ENCODE data around the gene PTGR2. TPM values are rescaled to one million over a fixed set of nuclear protein-coding genes. Genes with fewer than 3 reads are reported as not detected.

Gene PTGR2
- total RNA-seq, 4 donors from 2014 or later: 0.59 to 19.0 (median 11.0) TPM

DNA sequence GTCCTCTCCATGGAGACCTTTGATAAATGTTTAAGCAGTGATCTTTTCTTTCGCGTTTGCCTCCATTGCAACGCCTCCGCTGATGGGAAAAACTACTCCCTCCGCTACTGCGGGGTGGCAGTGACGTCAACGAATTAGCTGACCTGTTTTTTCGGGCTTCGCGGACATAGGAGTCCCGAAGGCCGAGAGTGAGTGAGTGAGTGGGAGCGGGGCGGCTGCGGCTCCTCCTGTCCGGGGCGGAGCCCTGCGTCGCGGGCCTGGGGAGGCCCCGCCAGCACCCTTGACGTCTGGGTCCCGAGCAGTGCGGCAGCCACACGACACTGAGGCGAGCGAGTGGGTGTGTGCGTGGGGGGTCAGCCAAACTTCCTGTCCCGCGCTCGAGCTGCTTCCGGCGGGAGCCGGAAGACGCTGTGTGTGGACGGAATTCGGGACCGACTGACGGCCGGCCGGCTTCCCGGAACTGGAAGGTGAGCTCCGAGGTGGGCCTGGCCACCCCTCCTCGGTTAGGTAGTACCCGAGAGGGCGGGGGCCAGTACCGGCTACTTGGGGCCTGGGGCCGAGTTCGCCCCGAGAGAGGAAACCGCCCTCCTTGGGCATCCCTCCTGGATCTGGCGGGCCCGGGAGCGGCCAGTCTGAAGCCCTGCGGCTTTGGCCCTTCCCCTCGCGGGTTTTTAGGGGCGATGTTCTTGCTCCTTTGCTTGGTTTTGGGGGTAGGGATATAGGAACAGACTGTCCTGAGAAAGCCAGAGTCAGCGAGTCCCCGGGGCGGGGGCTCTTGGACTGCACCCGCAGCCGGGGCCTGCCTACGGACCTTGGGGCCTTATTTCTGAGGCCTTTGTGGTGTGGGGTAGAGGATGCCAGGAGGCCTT, 35.1 kb downstream of the PTGR2 start, which contains the start of gene ZNF410:
Gene ZNF410 (plus strand): TSS at position 411 of the 869 bp plus-strand sequence. CDS start 5,317 bp downstream, outside the sequence.
- H3K27me3 ChIP-seq: no peaks in the 10 kb centered on the region
- peak; percentile 93 to 94 for DNase-seq
- TF ChIP-seq POLR2A (IDR thresholded peaks at IDR 0.05): peak; percentile 76 to 80
- TF ChIP-seq CTCF (IDR thresholded peaks at IDR 0.05): no peak
- H3K4me1 ChIP-seq: peaks cover 0 to 6% of the 10 kb centered on the region in 2 donors
- peak within 1 kb of the TSS; percentile 72 to 75 for H3K4me3 ChIP-seq
- H3K9me3 ChIP-seq: no peaks in the 10 kb centered on the region
- intact Hi-C loops (cut with DNase I; ENCODE audit: low total_unique reads): no loop called here
- H3K36me3 ChIP-seq: no peaks in the 10 kb centered on the region
- peak within 1 kb of the TSS; percentile 90 to 96 for H3K27ac ChIP-seq

DNA sequence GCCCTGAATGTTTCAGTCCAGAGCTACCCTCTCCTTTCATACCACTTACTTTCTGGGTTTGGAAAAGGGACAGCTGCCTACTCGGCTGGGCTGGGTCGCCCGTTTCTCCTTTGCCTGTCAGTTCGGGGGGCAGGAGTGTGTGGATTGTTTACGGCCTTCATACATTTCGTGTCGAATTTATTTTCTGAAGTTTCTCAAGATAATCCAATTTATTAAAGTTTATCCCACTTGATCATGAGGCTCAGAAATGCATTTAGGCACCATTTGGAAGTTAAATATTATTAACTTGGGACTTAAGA, 35.6 kb downstream of the PTGR2 start:
- no peaks in the 10 kb centered on the region for H3K27me3 ChIP-seq
- H3K4me1 ChIP-seq: peaks cover 0 to 6% of the 10 kb centered on the region in 2 donors
- H3K4me3 ChIP-seq: peak overlapping the region; percentile 72 to 75
- TF ChIP-seq CTCF (IDR thresholded peaks at IDR 0.05) (no peak), POLR2A (IDR thresholded peaks at IDR 0.05) (no peak)
- no peaks in the 10 kb centered on the region for H3K9me3 ChIP-seq
- intact Hi-C loops (cut with DNase I; ENCODE audit: low total_unique reads): no loop called here
- DNase-seq: no peak
- H3K27ac ChIP-seq: peak overlapping the region; percentile 90 to 96
- H3K36me3 ChIP-seq: no peaks in the 10 kb centered on the region

GRCh38 chr14:73887694-73888459, 36.2 kb downstream of the PTGR2 start:
- Histone ChIP-seq H3K4me3 (peak overlapping the region; percentile 72 to 75), H3K36me3 (no peaks in the 10 kb centered on the region), H3K27ac (peak overlapping the region; percentile 90 to 96), H3K27me3 (no peaks in the 10 kb centered on the region), H3K9me3 (no peaks in the 10 kb centered on the region), H3K4me1 (peaks cover 0 to 6% of the 10 kb centered on the region in 2 donors)
- no peak for TF ChIP-seq POLR2A (IDR thresholded peaks at IDR 0.05)
- TF ChIP-seq CTCF (IDR thresholded peaks at IDR 0.05): no peak
- intact Hi-C loops (cut with DNase I; ENCODE audit: low total_unique reads): no loop called here
- DNase-seq: no peak

DNA sequence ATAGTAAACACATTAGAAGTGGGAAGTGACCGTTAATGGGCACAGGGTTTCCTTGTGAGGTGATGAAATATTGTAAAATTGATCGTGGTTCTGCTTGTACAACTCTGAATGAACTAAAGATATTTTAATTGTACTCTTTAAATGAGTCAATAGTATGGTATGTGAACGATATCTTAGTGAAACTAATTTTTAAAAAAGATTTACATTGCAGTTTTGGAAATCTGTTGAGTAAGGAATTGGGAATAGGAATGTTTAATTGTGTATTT, 36.8 kb downstream of the PTGR2 start:
- no peak for TF ChIP-seq CTCF (IDR thresholded peaks at IDR 0.05)
- TF ChIP-seq POLR2A (IDR thresholded peaks at IDR 0.05): no peak
- no peaks in the 10 kb centered on the region for H3K36me3 ChIP-seq
- no peak overlapping the region for H3K4me3 ChIP-seq
- no peaks in the 10 kb centered on the region for H3K27me3 ChIP-seq
- intact Hi-C loops (cut with DNase I; ENCODE audit: low total_unique reads): no loop called here
- peak overlapping the region in 1 of 2 donors; percentile 90 for H3K27ac ChIP-seq
- H3K4me1 ChIP-seq: peaks cover 0 to 6% of the 10 kb centered on the region in 2 donors
- DNase-seq: no peak
- H3K9me3 ChIP-seq: no peaks in the 10 kb centered on the region

DNA sequence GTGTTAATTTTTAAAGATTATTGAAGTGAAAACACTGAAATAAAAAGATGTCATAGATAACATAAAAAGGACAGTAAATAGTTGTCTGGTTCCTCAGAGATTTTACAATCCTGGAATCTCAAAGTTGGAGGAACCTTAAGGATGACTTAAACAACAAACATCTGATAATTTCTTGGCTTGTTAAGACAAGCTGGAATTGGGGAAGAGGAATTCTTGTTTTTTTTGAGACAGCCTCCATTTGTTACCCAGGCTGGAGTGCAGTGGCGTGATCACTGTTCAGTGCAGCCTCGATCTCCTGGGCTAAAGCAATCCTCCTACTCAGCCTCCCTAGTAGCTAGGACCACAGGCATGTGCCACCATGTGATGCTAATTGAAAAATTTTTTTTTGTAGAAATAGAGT, 37.3 kb downstream of the PTGR2 start:
- Histone ChIP-seq H3K9me3 (no peaks in the 10 kb centered on the region), H3K27ac (peak overlapping the region in 1 of 2 donors; percentile 90), H3K36me3 (no peaks in the 10 kb centered on the region), H3K4me3 (no peak overlapping the region), H3K4me1 (peaks cover 0 to 6% of the 10 kb centered on the region in 2 donors), H3K27me3 (no peaks in the 10 kb centered on the region)
- DNase-seq: no peak
- intact Hi-C loops (cut with DNase I; ENCODE audit: low total_unique reads): no loop called here
- TF ChIP-seq CTCF (IDR thresholded peaks at IDR 0.05): no peak
- TF ChIP-seq POLR2A (IDR thresholded peaks at IDR 0.05): no peak

Data from uterus (tissue), 4 donors.